OCI-LY7 (cell line): ENCODE data around the gene GRM1. TPM values are rescaled to one million over a fixed set of nuclear protein-coding genes. Genes with fewer than 3 reads are reported as not detected.

Source experiments
- BruUV-seq: library from RNA; stranded (reverse); fragments of 400-500 nt; replicated peaks from 2 replicates; lab custom pipeline; 2021; lab: Mats Ljungman, UMichigan
- CTCF ChIA-PET: fragments of 300-600 bp; sonication (Branson Sonifier 250); formaldehyde crosslinking; loops from one replicate; lab custom pipeline; 2022; ENCODE audit warnings: antibody characterized with exemption; ENCODE audit not compliant: unreplicated experiment; lab: Charles Lee
- POLR2A ChIA-PET: fragments of 300-600 bp; sonication (Branson Sonifier 250); formaldehyde crosslinking; loops from one replicate; lab custom pipeline; 2022; ENCODE audit warnings: antibody characterized with exemption; lab: Charles Lee
- DNase-seq: peaks from one replicate; pipeline ENCODE4 v3.0.0-alpha.2; 2015; ENCODE audit warnings: low spot score
- H2AFZ ChIP-seq: fragments of 200-600 bp; sonication (generic), shearing (Covaris generic); 2 replicates; pipeline ENCODE4 v1.6.1; 2014; ENCODE audit warnings: mild to moderate bottlenecking, antibody characterized with exemption, low read length, moderate library complexity
- H3K27ac ChIP-seq: fragments of 200-600 bp; sonication (generic); 2 replicates; pipeline ENCODE4 v1.5.1; 2014; ENCODE audit warnings: mixed run types, low read depth, mild to moderate bottlenecking, moderate library complexity, low read length, inconsistent platforms; ENCODE audit not compliant: poor library complexity, severe bottlenecking
- H3K36me3 ChIP-seq: fragments of 200-600 bp; sonication (generic); 2 replicates; pipeline ENCODE4 v1.6.1; 2014; ENCODE audit warnings: mild to moderate bottlenecking, antibody characterized with exemption, low read length, moderate library complexity, mixed read lengths; ENCODE audit not compliant: insufficient read depth
- H3K4me1 ChIP-seq: fragments of 200-600 bp; sonication (generic); 2 replicates; pipeline ENCODE4 v1.5.1; 2014; ENCODE audit warnings: mild to moderate bottlenecking, low read length; ENCODE audit not compliant: insufficient read depth, poor library complexity, severe bottlenecking
- H3K4me2 ChIP-seq: fragments of 200-600 bp; sonication (generic); 2 replicates; pipeline ENCODE4 v1.6.1; 2014; ENCODE audit warnings: mild to moderate bottlenecking, low read length
- H3K4me3 ChIP-seq: fragments of 200-600 bp; sonication (generic); 2 replicates; pipeline ENCODE4 v1.5.1; 2014; ENCODE audit warnings: mild to moderate bottlenecking, low read depth, low read length; ENCODE audit not compliant: poor library complexity, severe bottlenecking
- H3K79me2 ChIP-seq: fragments of 200-600 bp; sonication (generic); 2 replicates; pipeline ENCODE4 v1.6.1; 2016; ENCODE audit warnings: low read depth, mild to moderate bottlenecking, low read length, moderate library complexity, mixed read lengths; ENCODE audit not compliant: insufficient read depth
- H3K9me2 ChIP-seq: fragments of 200-600 bp; sonication (generic); 2 replicates; pipeline ENCODE4 v1.6.1; 2016; ENCODE audit warnings: mild to moderate bottlenecking, low read length, mixed read lengths; ENCODE audit not compliant: insufficient read depth
- H3K9me3 ChIP-seq: fragments of 200-600 bp; sonication (generic); 2 replicates; pipeline ENCODE4 v1.6.1; 2014; ENCODE audit warnings: mild to moderate bottlenecking, mixed run types, low read length, mixed read lengths
- H4K20me1 ChIP-seq: fragments of 200-600 bp; sonication (generic); 2 replicates; pipeline ENCODE4 v1.6.1; 2014; ENCODE audit warnings: mild to moderate bottlenecking, antibody characterized with exemption, low read length, moderate library complexity, mixed read lengths; ENCODE audit not compliant: insufficient read depth
- EZH2phosphoT487 ChIP-seq: fragments of 200-600 bp; sonication (generic); IDR thresholded peaks from 2 replicates; pipeline ENCODE4 v1.6.1; 2018; ENCODE audit warnings: low read depth, borderline replicate concordance, mild to moderate bottlenecking, mixed run types, antibody characterized with exemption, low read length, moderate library complexity, mixed read lengths
- intact Hi-C: fragments of 100-400 bp; cut with micrococcal nuclease; formaldehyde crosslinking; loops from one replicate; pipeline ENCODE4 v1.10.0; 2022; ENCODE audit not compliant: unreplicated experiment
- total RNA-seq, 2 experiments: library from RNA; depleted of rRNA in 1 of 2; stranded (reverse); fragments of >200 nt in 1 of 2; shearing (Covaris generic) in 1 of 2; gene quantifications; 2 replicates each; pipeline ENCODE4 v1.2.3, GENCODE V29; 2014 to 2022
- TF ChIP-seq, protein P1 (sequence below): fragments of 200-600 bp; sonication (generic); conservative IDR thresholded peaks from 2 replicates; pipeline ENCODE4 v1.5.1; 2014; ENCODE audit warnings: mild to moderate bottlenecking, antibody characterized with exemption, low read length, moderate library complexity, mixed read lengths

The GRM1 gene
- total RNA-seq, 2 experiments from 2014 or later: not detected

DNA sequence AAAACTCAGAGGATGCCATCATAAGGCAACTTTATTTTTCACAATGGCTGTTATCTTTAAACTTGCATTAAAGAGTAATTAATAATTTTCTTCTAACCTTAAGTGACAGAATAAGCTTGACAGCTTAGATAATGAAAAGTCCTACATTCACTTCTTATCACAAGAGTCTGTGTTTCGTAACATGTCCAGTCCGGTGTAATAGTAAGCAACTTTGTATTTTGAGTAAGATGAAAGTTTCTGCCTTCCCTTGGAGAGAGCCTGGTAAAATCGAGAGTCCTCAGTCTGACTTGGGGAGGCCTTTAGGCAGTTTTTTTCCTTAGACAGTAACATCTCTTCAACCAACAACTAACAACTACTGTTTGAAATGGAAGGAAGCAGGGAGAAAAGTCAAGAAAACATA lies 195.6 kb downstream of the GRM1 start:
- no peaks in the 10 kb centered on the region for H3K4me1 ChIP-seq
- H3K79me2 ChIP-seq: no peaks in the 10 kb centered on the region
- no peak overlapping the region for H3K4me2 ChIP-seq
- BruUV-seq: no TSS peak
- H3K9me3 ChIP-seq: no peaks in the 10 kb centered on the region
- no peaks in the 10 kb centered on the region for H3K36me3 ChIP-seq
- no peak overlapping the region for H2AFZ ChIP-seq
- no peak overlapping the region for H3K4me3 ChIP-seq
- ChIA-PET CTCF (no interaction called here), POLR2A (no interaction called here)
- DNase-seq: no peak
- intact Hi-C loops: no loop called here
- no peak for TF ChIP-seq EZH2phosphoT487
- TF ChIP-seq, protein P1, sequence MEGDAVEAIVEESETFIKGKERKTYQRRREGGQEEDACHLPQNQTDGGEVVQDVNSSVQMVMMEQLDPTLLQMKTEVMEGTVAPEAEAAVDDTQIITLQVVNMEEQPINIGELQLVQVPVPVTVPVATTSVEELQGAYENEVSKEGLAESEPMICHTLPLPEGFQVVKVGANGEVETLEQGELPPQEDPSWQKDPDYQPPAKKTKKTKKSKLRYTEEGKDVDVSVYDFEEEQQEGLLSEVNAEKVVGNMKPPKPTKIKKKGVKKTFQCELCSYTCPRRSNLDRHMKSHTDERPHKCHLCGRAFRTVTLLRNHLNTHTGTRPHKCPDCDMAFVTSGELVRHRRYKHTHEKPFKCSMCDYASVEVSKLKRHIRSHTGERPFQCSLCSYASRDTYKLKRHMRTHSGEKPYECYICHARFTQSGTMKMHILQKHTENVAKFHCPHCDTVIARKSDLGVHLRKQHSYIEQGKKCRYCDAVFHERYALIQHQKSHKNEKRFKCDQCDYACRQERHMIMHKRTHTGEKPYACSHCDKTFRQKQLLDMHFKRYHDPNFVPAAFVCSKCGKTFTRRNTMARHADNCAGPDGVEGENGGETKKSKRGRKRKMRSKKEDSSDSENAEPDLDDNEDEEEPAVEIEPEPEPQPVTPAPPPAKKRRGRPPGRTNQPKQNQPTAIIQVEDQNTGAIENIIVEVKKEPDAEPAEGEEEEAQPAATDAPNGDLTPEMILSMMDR: no peak
- no peaks in the 10 kb centered on the region for H3K9me2 ChIP-seq
- no peaks in the 10 kb centered on the region for H4K20me1 ChIP-seq
- no peak overlapping the region for H3K27ac ChIP-seq

DNA sequence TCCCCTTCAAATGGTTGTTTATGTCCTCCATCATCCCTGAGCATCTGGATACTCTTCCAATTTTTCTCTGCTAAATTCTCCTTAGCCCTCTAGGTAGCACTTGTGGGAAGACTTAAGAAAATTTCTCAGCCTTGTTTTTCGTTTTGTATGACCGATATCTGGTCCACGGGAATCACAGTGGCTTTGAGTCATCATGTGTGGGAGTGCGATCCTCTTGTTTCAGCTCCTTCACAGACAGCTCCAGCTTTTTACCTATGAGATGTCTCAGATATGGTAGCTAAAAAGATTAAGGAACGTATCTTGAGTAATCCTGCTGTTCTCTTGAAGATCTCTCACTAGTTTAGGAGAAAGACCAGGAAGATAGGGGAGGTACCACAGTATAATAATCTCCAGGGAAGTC lies 196.1 kb downstream of the GRM1 start:
- H3K4me3 ChIP-seq: no peak overlapping the region
- H3K4me2 ChIP-seq: no peak overlapping the region
- H3K4me1 ChIP-seq: no peaks in the 10 kb centered on the region
- no peak for TF ChIP-seq EZH2phosphoT487
- TF ChIP-seq, protein P1: no peak
- no peak overlapping the region for H3K27ac ChIP-seq
- no TSS peak for BruUV-seq
- no peaks in the 10 kb centered on the region for H4K20me1 ChIP-seq
- H3K9me3 ChIP-seq: no peaks in the 10 kb centered on the region
- no peaks in the 10 kb centered on the region for H3K9me2 ChIP-seq
- ChIA-PET CTCF (no interaction called here), POLR2A (no interaction called here)
- no peaks in the 10 kb centered on the region for H3K79me2 ChIP-seq
- intact Hi-C loops: no loop called here
- no peak overlapping the region for H2AFZ ChIP-seq
- H3K36me3 ChIP-seq: no peaks in the 10 kb centered on the region
- no peak for DNase-seq

DNA sequence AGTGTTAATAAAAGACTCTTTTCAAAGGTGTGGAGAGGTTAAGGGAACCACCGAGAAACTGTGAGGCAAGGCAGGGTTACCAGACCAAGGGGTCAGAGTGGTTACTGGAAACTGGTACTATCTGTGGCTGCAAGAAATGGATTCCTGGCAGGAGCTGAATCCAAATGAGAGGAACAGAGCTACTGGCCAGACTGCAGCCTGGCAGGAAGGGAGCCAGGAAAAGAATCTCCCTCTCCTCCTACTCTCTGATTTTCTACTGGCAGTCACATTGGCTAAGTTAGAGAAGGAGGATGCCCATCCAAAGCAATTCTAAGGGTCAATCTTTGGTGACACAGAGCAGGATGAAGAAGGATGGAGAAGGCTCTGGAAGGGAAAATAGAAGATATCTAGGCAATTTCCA lies 211.5 kb downstream of the GRM1 start:
- no peaks in the 10 kb centered on the region for H3K4me1 ChIP-seq
- H3K27ac ChIP-seq: no peak overlapping the region
- H3K9me3 ChIP-seq: no peaks in the 10 kb centered on the region
- H3K79me2 ChIP-seq: no peaks in the 10 kb centered on the region
- no peak overlapping the region for H3K4me3 ChIP-seq
- no peaks in the 10 kb centered on the region; the same call in 1 of the 2 replicates for H3K9me2 ChIP-seq
- intact Hi-C loops: no loop called here
- no TSS peak for BruUV-seq
- TF ChIP-seq EZH2phosphoT487: no peak
- TF ChIP-seq, protein P1: no peak
- no peaks in the 10 kb centered on the region for H4K20me1 ChIP-seq
- H3K4me2 ChIP-seq: no peak overlapping the region
- ChIA-PET POLR2A (no interaction called here), CTCF (no interaction called here)
- no peak for DNase-seq
- H2AFZ ChIP-seq: no peak overlapping the region
- H3K36me3 ChIP-seq: no peaks in the 10 kb centered on the region
